Activated CD8-positive, alpha-beta memory T cell treated with anti-CD3 and anti-CD28 coated beads, Interleukin-2, amount 50 U/mL, for 24 hours (primary cell): ENCODE measurements around the gene KLHDC4.
"Not testable (repeated sequence)": the region's sequence is repeated elsewhere in the genome, so short reads cannot be mapped to it uniquely, and the experiment has no call there.

Experiments used
- DNase-seq: peaks from one replicate; pipeline ENCODE4 v3.0.0-alpha.2; 2020; ENCODE audit errors: extremely low read depth

The KLHDC4 gene

DNA sequence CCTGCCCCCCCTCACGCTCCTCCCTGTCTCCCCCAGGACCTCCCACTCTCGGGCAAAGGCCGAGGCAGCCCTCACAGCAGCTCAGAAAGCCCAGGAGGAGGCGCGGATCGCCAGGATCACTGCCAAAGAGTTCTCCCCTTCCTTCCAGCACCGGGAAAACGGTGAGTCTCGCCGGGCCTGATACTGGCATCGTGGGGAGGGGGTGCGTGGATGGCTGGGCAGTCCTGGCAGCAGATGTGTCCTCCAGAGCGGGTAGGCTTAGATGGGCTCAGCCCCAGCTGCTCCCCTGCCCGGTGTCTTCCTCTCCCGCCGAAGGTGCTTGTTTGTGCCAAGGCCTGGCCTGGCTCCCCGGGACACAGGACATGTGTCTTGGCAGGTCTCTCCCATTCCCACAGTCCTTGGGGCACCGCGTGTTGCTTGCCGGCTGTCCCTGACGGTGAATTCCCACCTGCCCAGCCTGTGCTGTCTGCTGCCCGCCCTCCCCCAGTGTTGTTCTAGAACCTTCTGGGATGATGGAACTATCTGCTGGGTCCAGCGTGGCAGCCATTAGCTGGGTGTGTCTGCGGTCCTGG is 81.6 kb downstream of the KLHDC4 start:
- no peak for DNase-seq

DNA sequence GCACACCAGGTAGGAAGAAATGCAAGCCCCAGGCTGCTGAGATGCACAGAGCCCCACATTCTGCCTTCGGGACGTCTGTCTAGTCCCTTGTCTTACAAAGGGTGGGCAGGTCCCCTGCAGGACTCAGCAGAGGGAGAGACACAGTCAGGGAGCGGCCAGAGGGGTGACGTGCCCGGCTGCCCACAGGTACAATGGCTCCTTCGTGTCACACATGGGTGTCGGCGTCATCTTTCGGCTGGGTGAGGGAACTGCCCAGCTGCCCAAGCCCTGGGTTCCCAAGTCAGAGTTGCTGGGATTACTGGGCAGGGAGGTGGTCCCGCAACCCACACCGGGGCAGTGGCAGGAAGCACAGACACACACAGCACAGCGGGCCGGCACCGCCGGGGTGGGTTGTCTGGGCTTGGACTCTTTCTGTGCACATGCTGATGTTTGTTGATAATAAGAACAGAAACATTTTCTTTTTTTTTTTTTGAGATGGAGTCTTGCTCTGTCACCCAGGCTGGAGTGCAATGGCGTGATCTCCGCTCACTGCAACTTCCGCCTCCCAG is 82.9 kb downstream of the KLHDC4 start:
- DNase-seq = no peak

DNA sequence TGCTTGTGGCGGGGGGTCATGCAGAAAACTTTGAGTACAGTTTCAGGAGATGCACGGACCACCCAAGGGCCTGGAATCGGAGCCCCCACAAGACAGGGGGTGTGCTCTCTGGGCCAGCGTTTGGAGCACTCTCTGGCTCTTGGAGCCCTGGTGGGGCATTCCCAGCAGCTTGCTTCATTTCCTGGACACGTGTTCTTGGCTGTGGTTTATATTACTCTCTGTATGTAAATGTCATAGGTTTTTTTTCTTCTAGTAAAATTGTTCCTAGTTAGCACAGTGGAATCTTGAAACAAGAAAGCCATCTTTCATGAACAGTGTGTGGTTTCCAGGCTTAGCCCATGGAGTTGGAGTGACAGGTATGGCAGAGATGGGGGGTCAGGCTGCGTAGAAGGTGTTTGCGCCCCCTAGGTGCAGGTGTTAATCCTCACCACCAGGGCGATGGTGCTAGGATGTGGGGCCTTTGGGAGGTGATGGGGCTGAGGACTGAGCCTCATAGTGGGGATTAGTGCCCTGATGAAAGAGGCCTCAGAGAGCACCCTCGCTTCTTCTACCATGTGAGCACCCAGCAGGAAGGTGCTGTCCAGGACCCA is 83.7 kb downstream of the KLHDC4 start:
- DNase-seq = no peak

DNA sequence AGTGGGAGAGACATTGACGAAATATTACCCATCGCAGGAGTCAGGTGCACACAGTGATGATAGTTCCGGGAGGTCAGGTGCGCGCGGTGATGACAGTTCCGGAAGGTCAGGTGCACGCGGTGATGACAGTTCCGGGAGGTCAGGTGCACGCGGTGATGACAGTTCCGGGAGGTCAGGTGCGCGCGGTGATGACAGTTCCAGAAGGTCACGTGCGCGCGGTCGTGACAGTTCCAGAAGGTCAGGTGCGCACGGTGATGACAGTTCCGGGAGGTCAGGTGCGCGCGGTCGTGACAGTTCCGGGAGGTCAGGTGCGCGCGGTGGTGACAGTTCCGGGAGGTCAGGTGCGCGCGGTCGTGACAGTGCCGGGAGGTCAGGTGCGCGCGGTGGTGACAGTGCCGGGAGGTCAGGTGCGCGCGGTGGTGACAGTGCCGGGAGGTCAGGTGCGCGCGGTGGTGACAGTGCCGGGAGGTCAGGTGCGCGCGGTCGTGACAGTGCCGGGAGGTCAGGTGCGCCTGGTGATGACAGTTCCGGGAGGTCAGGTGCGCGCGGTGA is 84.7 kb downstream of the KLHDC4 start:
- not testable (repeated sequence) for DNase-seq

DNA sequence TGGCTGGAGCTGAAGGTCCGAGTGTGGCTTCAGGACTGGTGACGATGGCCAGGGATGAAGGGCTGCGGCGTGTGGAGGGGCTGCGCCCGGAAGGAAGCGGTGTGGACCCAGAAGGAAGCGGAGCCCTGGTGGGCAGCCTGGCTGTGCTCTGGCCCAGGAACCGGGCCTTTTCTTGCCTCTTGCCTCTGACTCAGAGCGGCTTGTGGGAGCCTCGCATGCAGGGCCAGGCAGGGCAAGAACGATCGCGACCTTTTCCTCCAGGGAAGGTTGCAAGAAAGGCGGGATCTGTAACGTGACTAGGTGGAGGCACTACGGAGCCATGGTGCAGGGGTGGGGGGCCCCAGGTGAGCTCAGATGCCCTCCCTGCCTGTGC is 85.5 kb downstream of the KLHDC4 start:
- DNase-seq = no peak

DNA sequence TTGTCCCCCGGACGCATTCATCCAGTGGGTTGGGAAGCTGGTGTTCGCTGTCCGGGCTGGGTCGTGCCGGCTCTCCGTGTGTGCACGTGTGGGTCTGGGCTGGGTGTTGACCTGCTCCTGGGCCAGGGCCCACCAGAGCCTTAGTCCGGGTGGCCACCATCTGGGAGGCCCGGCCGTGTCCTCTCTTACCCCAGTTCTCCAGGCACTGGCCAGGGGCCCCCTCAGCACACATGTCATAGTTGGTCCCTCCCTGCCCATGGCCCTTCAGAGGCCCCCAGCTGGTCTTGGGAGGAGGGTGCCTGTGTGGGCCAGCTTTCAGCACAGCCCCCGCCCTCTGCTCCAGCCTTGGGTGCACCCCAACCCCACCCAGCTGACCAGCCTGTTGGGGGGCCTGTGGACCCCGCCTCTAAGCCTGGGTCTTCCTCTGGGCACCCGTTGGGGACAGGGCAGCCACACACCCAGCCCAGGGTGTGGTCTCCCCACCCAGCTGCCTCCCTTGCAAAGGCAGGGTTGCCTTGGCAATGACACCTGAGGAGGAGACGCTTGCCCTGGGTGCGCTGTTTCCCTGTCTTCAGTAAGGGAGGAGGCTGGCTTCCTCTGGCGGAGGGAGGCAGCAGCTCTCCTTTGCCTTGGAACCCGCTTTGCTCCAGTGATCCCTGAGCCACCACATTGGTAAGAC is 86.1 kb downstream of the KLHDC4 start:
- no peak for DNase-seq

DNA sequence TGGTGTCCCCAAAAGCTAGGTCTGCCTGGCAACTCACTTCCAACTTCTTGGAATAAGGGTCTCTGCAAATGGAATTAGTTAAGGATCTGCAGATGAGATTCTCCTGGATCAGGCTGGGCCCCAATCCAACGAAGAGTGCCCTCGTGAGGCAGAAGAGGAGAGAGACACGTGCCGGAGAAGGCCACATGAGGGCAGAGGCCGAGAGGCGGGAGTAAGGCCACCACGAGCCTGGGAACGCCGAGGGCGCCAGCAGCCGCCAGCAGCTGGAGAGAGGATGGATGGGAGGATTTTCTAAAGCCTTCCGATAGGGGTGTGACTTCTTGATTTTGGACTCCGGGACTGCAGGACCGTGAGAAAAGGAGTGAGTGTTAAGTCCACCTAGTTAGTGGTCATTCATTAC is 87.2 kb downstream of the KLHDC4 start:
- DNase-seq = no peak

DNA sequence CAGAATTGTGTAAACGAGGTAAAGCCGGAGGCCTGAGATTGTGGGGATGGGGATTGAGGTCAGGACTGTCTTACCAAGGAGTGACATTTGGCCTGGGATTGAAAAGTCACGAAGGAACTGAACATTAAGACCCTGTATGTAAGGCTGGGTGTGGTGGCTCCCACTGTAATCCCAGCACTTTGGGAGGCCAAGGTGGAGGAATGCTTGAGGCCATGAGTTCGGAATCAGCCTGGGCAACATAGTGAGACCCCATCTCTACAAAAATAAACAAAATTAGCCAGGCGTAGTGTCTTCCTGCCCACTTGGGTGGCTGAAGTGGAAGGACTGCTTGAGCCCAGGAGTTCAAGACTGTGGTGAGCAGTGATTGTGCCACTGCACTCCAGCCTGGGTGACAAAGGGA is 88.0 kb downstream of the KLHDC4 start:
- DNase-seq = no peak

DNA sequence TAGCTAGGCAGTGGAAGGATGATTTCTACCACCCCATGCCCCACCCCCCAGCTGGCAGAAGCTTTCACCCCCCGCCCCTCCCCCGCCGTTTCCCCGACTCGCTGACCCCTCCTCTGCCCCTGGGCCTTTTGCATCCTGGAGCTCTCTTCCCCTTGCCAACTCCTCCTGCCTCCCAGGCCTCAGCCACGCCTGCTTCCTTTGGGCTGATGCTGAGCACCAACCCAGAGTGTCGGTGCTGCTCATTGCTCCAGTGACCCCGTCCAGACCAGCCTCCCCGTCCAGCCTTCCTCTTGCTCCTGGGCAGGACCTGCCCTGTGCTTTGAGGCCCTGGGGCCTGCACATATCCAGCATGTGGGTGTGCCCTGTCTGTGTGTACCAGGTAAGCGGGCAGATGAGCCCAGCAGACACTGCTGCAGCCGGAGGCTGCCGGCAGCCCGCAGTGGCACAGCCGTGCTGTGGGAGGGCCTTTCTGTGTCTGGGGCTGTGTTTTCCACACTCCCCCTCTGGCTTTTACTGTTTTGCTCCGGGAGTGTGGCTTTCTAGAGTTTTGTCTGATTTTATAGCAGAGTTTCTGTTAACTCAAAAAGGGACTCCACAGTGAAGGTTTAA is 90.6 kb downstream of the KLHDC4 start:
- DNase-seq = no peak

DNA sequence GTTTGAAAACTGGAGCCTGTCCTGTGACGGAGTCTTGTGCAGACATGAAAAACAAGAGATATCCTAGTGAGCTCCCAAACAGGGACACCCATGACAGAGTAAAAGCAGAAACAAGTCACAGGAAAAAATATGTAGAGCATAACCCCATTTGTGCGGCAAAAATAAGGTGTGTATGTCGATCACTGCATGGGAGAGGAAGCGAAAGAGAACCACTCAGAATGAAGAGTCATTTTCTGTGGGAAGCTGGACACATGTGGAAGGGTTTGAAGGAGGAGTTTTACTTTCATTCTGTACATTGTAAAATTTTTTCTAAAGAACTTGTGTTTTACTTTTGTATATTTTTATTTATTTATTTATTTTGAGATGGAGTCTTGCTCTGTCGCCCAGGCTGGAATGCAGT is 91.4 kb downstream of the KLHDC4 start:
- DNase-seq = no peak

DNA sequence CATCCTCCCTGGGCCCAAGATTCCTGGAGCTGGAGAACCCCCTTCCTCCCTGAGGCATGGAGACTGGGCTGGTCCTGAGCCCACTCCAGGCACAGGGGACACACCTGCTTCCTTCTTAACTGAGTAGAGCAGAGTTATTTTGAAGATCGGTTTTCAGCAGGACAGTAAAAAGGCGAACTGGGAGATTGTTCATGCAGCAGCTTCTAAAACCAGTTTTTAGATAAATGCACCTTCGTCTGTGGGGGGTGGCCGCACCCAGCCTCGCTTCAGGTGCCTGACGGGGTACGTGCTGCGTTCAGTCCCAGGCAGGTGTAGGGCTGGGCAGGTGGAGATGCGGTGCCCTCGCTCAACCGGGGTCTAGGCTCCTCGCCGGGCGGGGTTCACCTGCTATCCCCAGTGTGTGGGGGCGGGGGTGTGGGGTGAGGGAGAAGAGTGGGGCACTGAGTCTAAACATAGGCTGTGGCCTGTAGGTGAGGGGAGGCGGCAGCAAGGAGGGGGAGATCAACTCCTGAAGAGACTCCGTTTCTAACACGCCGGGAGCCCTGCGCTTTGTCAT is 94.0 kb downstream of the KLHDC4 start:
- no peak for DNase-seq

DNA sequence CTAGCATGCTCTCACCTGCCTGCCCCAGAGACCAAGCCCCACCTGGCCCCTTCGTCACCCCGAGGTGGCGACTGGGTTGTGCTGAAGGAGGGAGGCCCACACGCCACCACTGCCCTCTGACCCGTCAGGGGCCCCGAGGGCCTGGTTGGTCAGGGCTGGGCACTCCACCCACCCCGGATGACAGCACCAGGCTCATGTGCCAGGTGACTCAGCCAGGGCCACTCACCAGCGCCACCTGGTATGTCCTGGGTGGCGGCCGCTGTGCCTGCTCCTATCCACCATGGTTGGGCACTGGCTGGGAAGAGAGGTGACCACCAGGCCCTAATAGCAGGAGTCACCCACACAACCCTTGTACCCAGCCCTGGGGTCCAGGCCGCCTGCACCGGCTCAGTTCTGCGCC is 94.6 kb downstream of the KLHDC4 start:
- no peak for DNase-seq

DNA sequence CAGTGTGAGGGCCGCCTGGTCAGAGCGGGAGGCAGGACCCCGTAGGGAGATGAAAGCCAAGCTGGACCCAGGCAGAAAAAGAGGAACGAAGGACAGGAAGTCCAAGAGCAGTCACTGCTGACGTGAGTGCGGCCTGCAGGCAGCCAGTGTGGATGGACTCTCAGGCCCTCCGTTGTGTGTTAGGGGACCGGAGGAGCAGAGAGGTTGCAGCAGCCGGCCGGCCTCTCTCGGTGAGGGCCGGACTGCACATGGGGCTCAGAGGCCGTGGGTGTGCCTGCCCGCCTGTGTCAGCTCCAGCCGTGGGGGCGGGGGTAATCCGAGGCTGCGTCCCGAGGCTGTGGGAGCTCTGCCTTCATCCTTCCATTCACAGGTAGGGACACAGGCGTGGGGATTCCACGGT is 96.1 kb downstream of the KLHDC4 start:
- DNase-seq = no peak

DNA sequence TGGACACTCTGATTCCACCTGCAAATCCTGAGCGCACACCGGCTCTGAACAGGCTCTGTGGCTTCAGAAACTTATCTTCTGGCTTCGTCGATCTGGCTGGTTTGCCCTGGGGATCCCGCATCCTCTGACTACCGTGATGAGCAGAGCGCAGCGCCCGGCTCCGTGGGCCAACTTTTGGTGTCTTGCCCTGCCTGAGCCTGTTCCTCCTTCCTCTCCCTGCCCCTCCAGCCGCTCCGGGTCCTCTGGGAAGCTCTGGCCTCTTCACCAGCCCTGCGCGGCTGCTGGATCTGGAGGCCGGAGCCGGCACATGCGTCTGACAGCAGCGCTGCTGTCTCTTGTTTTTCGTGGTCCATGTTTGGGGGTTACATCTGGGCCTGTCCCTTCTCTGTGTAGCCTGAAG is 97.8 kb downstream of the KLHDC4 start:
- no peak for DNase-seq

DNA sequence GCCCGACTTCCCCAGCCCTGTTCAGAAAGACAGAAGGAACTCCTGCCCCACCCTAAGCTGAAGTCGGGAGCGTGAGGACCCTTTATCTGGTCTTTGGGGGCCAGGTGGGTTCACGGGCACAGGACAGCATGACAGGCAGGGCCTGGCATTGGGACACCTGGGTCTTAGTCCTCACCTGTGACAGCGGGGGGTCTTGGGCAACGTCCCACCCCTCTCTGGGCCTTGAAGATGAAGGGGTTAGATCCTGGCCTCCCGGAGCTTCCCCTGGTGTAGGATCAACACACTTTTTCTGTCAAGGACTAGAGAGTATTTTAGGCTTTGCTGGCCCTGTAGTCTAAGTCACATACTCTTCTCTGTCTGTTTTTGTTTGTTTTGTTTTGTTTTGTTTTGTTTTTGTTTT is 98.3 kb downstream of the KLHDC4 start:
- no peak for DNase-seq

DNA sequence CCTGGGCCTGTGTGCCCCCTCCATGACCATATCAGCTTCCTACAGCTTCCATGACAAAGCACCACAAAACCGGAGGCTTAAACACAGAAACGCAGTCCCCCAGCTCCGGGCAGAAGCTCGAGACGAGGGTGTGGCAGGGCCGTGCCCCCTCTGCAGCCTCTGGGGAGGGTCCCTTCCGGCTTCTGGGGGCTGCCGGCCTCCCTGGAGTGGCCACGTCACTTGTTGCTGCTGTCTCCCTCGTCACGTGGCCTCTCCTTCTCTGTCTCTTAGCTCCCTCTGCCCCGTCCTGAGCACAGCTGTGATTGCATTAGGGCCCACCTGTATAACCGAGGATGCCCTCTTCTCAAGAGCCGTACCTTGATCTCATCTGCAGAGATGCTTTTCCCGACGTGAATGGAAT is 98.9 kb downstream of the KLHDC4 start:
- no peak for DNase-seq

DNA sequence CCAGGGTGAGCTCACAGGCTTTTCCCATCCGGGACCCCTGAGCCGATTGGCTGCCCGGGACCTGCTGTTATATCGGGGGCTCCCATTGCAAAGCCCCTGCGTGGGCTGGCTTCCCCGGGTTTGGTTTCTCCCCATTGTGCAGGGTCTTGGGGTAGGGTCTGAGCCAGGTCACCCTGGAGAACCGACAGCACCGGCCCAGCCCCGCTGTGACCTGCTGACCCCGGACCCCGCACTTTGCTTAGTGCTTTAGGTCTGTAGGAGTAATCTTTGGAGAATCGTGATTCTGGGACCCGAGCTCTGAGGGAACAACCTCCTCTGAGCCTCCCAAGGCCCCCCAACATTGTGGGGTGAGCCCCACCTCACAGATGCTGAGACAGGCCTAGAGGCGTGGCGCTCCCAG is 100.6 kb downstream of the KLHDC4 start:
- no peak for DNase-seq

DNA sequence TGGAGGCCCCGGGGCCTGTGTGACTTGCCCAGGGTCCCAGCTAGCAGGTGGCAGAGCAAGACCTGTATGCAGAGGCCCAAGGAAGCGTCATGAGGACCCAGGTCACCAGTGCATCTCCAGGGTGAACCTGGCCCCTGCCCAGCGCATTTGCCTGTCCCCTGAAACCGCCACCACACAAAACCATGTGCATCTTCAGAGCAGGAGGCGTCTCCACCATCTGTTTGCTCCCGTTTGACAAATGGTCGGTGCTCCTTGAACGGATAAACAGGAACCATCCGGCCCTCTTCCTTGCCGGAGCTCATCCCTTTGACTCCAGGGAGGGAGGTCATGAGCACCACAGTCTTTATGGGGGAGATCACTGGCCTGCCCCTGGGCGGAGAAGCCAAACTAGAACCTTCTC is 101.0 kb downstream of the KLHDC4 start:
- DNase-seq = no peak

DNA sequence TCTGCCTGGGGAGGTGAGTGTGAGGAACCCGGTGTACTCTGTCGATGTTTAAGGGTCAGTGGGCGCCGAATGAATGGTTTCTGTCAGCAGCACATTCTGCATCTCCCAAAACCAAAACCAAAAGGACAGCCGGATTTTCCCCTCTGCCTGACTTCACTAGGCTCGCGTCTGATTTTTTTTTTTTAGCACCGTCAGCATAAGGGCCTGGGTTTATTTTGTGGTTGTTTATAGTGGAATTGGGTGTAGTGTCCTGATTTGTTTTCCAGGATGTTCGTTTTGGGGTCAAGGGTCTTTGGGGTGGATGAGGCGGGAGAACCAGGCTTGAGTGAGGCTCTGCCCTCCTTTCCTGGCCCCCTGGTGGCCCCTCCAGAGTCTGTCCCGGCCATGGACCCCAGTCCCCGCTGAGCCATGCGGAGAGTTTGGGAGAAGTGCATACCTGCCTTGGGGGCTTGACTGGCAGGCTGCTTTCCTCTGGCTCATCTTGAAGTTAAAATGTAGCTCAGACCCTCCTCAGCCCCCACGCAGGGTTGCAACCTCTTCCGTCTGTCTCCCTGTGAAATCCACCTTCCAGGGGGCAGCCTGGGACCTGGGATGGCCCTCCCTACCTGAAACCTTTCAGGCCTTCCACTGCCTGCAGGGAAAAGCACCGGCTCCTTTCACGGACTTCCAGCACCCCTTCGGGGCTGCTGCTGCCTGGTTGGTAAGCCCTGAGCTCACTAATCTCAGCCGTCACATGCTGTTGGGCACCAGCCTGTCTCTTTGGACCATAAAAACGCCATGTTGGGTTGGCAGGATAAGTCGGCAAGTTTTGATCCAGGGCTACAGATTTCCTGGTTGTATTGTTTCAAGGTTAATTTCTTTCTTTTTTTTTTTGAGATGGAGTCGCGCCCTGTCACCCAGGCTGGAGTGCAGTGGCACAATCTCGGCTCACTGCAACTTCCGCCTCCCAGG is 103.3 kb downstream of the KLHDC4 start:
- DNase-seq = no peak

DNA sequence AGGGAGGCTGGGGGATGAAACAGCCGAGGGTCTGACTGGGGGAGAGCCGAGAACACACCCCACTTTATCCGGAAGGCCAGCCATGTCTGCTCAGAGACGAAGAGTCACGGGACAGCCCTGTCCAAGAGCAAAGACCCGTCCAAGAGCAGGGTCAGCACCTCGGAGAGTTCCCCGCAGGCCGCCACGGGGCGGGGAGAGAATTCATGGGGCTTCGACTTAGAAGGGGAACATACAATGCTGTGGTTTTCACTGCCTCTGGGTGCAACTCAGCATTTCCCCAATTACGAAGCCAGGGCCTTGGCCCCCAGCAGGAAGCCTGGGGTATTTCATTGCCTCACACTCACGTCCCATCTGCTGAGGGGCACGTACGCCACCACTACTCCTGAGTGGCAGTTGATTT is 104.2 kb downstream of the KLHDC4 start:
- DNase-seq = no peak

DNA sequence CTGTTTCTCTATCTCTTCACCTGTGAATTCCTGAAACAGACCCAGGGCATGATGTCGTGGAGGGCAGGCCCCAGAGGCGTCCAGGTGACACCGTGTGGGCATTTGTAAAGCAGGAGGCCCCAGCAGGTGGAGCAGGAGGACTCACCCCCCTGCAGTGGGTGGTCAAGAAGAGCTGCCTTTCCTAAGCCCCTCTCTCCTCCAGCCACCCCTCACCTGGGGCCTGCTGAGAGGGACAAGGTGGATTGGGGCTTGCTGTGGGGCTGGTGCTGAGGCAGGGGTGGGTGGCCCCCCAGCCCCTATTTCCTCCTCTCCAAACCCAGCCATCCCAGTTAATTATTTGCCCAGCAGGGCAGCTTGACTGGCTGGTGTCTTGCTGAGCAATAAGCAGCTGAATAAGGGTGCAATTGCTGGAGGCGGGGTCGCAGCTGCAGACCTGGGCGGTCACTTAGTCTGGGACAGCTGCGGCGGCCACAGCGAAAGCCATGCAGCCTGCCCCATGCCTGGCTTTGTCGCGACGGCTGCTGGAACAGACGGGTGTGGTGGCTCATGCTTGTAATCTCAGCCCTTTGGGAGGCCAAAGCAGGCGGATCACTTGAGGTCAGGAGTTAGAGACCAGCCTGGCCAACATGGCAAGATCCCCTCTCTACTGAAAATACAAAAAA is 107.1 kb downstream of the KLHDC4 start:
- no peak for DNase-seq
